Stimulated activated CD8-positive, alpha-beta memory T cell treated with anti-CD3 and anti-CD28 coated beads, Interleukin-2, amount 100 ng/mL, for 1 hour (primary cell): ENCODE data around the gene MOGAT2.

Source experiments
- DNase-seq, 2 donors: peaks; one replicate each; pipeline ENCODE4 v3.0.0-alpha.2; 2020; ENCODE audit warnings: low read depth in 2 of 2

MOGAT2 gene

GRCh38 chr11:75759832-75760231, 42.2 kb downstream of the MOGAT2 start:
- no peak for DNase-seq

- DNase-seq = no peak
Observed at GRCh38 chr11:75760243-75760642, 42.6 kb downstream of the MOGAT2 start.

GRCh38 chr11:75760710-75761493, 43.3 kb downstream of the MOGAT2 start:
- DNase-seq = no peak

GRCh38 chr11:75762158-75762557, 44.5 kb downstream of the MOGAT2 start:
- DNase-seq = no peak

GRCh38 chr11:75762885-75763284, 45.2 kb downstream of the MOGAT2 start:
- no peak for DNase-seq

- no peak for DNase-seq
Observed at GRCh38 chr11:75763846-75764245, 46.2 kb downstream of the MOGAT2 start.

GRCh38 chr11:75765116-75765515, 47.5 kb downstream of the MOGAT2 start:
- DNase-seq = no peak

GRCh38 chr11:75766443-75767227, 49.0 kb downstream of the MOGAT2 start:
- DNase-seq = no peak

GRCh38 chr11:75767228-75767572, 49.6 kb downstream of the MOGAT2 start:
- DNase-seq = no peak

GRCh38 chr11:75767793-75768111, 50.1 kb downstream of the MOGAT2 start:
- no peak for DNase-seq

- peak; percentile 30 to 49 for DNase-seq
Observed at GRCh38 chr11:75768112-75768908, 50.7 kb downstream of the MOGAT2 start, which contains the start of gene DGAT2. DGAT2 (plus strand) TSS chr11:75768778; CDS start chr11:75768992, 214 bp downstream.

- no peak for DNase-seq
Observed at GRCh38 chr11:75768909-75769771, 51.5 kb downstream of the MOGAT2 start.

GRCh38 chr11:75770102-75770501, 52.5 kb downstream of the MOGAT2 start:
- DNase-seq = no peak

GRCh38 chr11:75771646-75772410, 54.2 kb downstream of the MOGAT2 start:
- DNase-seq = no peak

- DNase-seq = no peak
Observed at GRCh38 chr11:75773595-75774353, 56.1 kb downstream of the MOGAT2 start.

- no peak for DNase-seq
Observed at GRCh38 chr11:75775056-75775455, 57.4 kb downstream of the MOGAT2 start.

GRCh38 chr11:75776546-75776945, 58.9 kb downstream of the MOGAT2 start:
- DNase-seq = no peak

GRCh38 chr11:75777461-75778110, 59.9 kb downstream of the MOGAT2 start:
- DNase-seq = no peak

GRCh38 chr11:75778962-75779361, 61.3 kb downstream of the MOGAT2 start:
- DNase-seq = no peak
